Gastroesophageal sphincter (tissue), 3 donors: ENCODE measurements around the gene ADORA1.

Source experiments
- CTCF ChIP-seq, 4 experiments: fragments of 200-600 bp in 2 of 4; fragments of 450-650 bp in 2 of 4; sonication (generic) in 1 of 4; IDR thresholded peaks; one replicate each; pipeline ENCODE4 v1.5.1; 2017 to 2019; ENCODE audit warnings: antibody characterized with exemption in 4 of 4, mild to moderate bottlenecking in 2 of 4, moderate library complexity in 2 of 4
- POLR2AphosphoS5 ChIP-seq: sonication (generic); formaldehyde crosslinking; IDR thresholded peaks from one replicate; pipeline ENCODE4 v1.6.1; 2017; ENCODE audit warnings: antibody characterized with exemption

- TF ChIP-seq CTCF (IDR thresholded peaks at IDR 0.05) (no peak), POLR2AphosphoS5 (no peak)
These were observed 42.4 kb downstream of the ADORA1 start for GRCh38 chr1:203169770-203170520.
